Eye (tissue), 1 donor: ENCODE data around the gene SSC5D.
"Not testable (repeated sequence)": the region's sequence is repeated elsewhere in the genome, so short reads cannot be mapped to it uniquely, and the experiment has no call there.

Source experiments
- DNase-seq: peaks from one replicate; pipeline ENCODE4 v3.0.0-alpha.2; 2015

The SSC5D gene

GRCh38 chr19:55508120-55508519 lies 19.9 kb downstream of the SSC5D start:
- DNase-seq = no peak

DNA sequence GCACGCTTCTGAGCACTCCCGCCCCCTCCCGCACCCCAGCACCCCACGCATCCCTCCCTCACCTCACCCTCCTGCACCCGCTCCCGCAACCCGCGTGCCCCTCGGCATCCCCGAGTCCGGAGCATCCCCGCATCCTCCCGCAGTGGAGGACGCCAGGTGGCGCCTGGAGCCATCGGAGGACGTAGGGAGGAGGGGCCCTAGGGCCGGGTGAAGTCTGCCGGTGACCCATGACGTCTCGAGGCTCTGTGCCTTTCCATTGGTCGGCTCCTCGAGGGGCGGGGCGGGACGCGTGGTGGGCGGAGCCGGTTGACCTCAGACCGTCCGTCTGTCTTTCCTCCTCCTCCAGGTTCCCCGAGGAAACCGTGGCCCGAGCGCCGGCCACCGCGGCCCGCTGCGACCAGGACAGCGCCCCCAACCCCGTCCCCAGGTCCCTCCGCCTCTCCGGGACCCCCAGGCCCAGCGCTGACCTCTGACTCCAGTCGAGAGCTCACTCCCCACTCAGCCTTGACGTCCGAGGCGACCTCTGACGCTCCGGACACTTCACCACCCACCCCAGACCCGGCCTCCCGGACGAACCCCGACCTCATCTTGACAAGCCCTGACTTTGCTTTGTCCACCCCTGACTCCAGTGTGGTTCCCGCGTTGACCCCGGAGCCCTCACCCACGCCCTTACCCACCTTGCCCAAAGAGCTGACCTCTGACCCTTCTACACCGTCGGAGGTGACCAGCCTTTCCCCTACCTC lies 28.8 kb downstream of the SSC5D start:
- peak; percentile 97 for DNase-seq

- no peak for DNase-seq
These were observed 31.4 kb downstream of the SSC5D start for GRCh38 chr19:55519451-55520311.

GRCh38 chr19:55520691-55521292 lies 32.6 kb downstream of the SSC5D start:
- no peak for DNase-seq

- no peak for DNase-seq
These were observed 37.3 kb downstream of the SSC5D start for GRCh38 chr19:55525289-55526101.

GRCh38 chr19:55526216-55527196 lies 38.3 kb downstream of the SSC5D start:
- DNase-seq = peak; percentile 62

DNA sequence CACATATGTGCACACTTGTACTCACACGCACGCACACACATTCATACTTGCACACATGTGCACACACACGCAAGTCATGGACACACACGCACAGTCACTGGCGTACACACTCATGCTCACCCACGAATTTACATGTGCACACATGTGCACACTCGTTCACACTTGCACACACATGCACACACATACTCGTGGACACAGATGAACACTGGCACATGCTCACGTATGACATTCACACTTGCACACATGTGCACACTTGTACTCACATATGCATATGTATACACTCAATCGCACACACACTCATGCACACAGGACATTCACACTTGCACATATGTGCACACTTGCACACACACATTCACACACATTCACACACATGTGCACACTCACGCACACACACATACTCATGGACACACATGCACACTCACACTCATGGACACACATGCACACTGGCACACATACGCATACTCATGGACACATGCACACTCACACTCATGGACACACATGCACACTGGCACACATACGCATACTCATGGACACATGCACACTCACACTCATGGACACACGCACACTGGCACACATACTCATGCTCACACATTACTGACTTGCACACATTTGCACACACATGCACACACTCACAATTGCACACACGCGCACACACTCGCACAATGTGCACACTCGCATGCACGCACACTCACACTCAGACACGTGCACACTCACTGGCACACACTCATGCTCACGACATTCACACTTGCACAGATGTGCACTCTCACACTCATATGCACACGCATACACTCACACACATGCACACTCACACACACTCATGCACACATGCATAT lies 39.2 kb downstream of the SSC5D start:
- DNase-seq = no peak

DNA sequence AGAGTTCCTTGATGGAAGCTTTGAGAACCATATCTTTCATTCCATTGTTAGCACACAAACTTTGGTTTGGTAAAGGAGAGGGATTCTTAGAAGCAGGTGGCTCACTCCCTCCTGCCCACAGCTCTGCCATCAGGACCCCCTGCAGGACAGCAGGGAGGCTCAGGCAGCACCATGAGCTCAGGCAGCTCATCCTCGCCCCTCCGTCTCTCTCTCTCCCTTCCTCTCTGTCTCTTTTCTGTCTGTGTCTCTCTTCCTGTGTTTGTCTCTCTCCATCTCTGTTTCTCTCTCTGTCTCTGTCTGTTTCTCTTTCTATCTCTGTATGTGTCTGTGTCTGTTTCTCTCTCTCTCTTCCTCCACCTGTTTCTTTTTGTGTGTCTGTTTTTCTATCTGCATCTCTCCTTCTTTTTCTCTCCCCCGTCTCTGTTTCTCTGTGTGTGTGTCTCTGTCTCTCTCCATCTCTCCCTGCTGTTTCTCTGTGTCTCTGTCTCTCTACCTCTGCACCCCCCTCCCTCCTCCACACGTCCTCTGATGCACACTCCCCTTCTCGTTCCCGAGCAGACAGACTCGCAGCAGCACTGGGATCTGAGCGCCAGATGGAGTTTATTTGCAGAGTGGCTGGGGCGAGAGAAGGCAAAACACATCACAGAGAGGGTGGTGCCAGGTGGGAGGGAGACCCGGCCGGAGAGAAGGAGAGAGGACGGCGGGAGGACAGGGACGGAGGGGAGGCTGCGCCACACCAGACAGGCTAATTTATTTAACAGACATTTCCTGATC lies 40.0 kb downstream of the SSC5D start:
- DNase-seq = no peak

GRCh38 chr19:55529636-55530234 lies 41.5 kb downstream of the SSC5D start:
- no peak for DNase-seq

GRCh38 chr19:55530996-55531395 lies 42.8 kb downstream of the SSC5D start:
- no peak for DNase-seq

- not testable (repeated sequence) for DNase-seq
These were observed 46.0 kb downstream of the SSC5D start for GRCh38 chr19:55534280-55534679.

DNA sequence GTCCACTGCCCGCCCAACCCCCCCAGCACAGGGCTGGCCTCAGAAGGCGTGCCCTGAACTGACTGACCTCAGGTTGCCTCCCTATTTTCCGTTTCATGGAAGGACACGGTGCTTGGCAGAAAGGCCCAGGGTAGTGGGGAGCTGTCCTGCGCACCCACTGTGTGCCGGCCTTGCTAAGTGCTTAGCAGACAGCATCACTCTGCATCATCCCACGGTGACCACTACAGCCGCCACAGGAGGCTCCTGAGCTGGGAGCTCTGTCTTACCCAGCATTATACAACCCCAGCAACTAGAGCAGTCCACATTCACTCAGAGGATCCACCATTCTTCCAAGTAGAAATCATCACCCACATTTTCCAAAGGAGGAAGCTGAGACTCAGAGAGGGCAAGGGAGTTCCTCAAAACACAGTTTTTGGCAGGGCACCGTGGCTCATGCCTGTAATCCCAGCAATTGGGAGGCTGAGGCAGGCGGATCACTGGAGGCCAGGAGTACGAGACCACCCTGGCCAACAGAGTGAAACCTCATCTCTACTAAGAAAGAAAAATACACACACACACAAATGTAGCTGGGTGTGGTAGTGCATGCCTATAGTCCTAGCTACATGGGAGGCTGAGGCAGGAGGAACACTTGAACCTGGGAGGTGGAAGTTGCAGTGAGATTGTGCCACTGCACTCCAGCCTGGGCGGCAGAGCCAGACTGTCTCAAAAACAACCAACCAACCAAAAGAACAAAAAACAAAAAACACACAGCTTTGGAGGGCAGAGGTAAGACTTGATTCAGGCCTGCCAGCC lies 47.1 kb downstream of the SSC5D start:
- no peak for DNase-seq

- no peak for DNase-seq
These were observed 47.7 kb downstream of the SSC5D start for GRCh38 chr19:55535965-55536350.

GRCh38 chr19:55536366-55536765 lies 48.1 kb downstream of the SSC5D start:
- no peak for DNase-seq

- peak; percentile 65 for DNase-seq
These were observed 48.9 kb downstream of the SSC5D start, which contains the start of gene SBK2 for GRCh38 chr19:55536951-55537740. SBK2 (minus strand) TSS chr19:55537133; CDS start chr19:55536294, 839 bp downstream.

- peak; percentile 62 for DNase-seq
These were observed 49.5 kb downstream of the SSC5D start for GRCh38 chr19:55537741-55538111.

- DNase-seq = no peak
These were observed 49.9 kb downstream of the SSC5D start for GRCh38 chr19:55538132-55538531.
